Measurements from ENCODE around the gene CPNE9.

CPNE9 gene

GRCh38 chr3:9687514-9687913 lies 16.1 kb upstream of the CPNE9 start:
- no peak for DNase-seq

DNA sequence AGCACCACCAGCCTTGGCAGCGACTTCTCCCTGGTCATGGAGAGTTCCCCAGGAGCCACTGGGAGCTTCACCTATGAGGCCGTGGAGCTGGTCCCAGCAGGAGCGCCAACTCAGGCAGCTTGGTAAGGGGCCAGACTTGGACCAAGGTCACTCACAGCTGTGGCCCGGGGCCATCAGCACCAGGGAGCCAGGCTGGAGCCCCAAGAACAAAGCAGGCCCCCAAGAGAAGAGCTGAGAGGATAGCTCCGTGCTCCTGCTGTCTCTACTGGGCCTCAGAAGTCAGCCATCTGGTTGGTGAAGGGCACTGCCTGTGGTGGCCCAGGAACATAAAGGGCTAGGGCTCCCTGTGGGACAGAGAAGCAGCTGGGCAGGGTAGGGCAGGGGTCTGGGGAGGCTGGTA lies 14.7 kb upstream of the CPNE9 start:
- DNase-seq, result no peak

- DNase-seq, result no peak
Observed at GRCh38 chr3:9689757-9690156, 13.9 kb upstream of the CPNE9 start.

- peak in 2 of 3 donors; percentile 20 to 36 for DNase-seq
Observed at GRCh38 chr3:9690451-9691450, 12.9 kb upstream of the CPNE9 start.

GRCh38 chr3:9691636-9692035 lies 12.0 kb upstream of the CPNE9 start:
- no peak for DNase-seq

DNA sequence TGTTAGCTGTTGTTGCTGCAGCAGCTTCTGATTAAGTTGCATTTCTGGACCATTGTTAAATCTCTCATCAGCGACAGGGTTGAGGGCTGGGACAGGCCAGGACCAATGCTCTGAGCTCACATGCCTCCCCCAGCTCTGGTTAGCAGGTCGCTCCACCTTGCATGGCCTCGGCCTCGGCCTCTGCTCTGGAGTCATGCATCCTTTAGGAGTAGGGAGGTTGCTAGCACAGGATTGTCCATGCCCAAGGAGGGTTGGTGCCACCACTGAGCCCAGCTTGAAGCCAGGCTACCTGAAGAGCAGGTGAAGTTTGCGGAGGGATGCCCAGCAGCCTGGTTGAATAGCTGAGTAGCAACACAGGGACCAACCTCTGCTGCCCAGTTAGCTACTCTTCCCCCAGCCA lies 11.2 kb upstream of the CPNE9 start:
- DNase-seq, result no peak

- DNase-seq, result no peak
Observed at GRCh38 chr3:9695345-9695744, 8.3 kb upstream of the CPNE9 start.

- no peak for DNase-seq
Observed at GRCh38 chr3:9695746-9696145, 7.9 kb upstream of the CPNE9 start.

GRCh38 chr3:9696480-9697220 lies 7.0 kb upstream of the CPNE9 start:
- no peak for DNase-seq

- no peak for DNase-seq
Observed at GRCh38 chr3:9697892-9698291, 5.7 kb upstream of the CPNE9 start.

GRCh38 chr3:9698293-9698692 lies 5.3 kb upstream of the CPNE9 start:
- no peak for DNase-seq

DNA sequence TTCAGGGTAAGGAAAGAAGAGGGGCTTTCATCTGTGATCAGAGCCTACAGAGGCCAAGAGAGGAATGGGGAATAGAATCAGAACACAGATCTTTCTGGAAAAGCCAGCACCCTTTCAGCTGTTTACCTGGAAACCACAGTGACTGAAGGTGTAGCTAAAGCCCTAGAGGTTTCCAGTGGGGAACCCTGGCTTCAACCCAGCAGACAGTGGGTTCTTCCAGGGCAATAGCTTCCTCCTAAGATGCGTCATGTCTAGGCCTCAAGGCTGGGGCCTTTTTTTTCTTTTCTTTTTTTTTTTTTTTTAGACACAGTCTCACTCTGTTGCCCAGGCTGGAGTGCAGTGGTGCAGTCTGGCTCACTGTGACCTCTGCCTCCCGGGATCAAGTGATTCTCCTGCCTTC lies 3.1 kb upstream of the CPNE9 start:
- DNase-seq, result no peak

- DNase-seq, result no peak
Observed at GRCh38 chr3:9701006-9701405, 2.6 kb upstream of the CPNE9 start.

- DNase-seq, result no peak
Observed at GRCh38 chr3:9701711-9702110, 1.9 kb upstream of the CPNE9 start.

- DNase-seq, result no peak
Observed at GRCh38 chr3:9703240-9703639, 393 bp upstream of the CPNE9 start.

GRCh38 chr3:9704347-9705322 lies 1.0 kb downstream of the CPNE9 start:
- peak; percentile 28 to 58 (median 35) for DNase-seq

DNA sequence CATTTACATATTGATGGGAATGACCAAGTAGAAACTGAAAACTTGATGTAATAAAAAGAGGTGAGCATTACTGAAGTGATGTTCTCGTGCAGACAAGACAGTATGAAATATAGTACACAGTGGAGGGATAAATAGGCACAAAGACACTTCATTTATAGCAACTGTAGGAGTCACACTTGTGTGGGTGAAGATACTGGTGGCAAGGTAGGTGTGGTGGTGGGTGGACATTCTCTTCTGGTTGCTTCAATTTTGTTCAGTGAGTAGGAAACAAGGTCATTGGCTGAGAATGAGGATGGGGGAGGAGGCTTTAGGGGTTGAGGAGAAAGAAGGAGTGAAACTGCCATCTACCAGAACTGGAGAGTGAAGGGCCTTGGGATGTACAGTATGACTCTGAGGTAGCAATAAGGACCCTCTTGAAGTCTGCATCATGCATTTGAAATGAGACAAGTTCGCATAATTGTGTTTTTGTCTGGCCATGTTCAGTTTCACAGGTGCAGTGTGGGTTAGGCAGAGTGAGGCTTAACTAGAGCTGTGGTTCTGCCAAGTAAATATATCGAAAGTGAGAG lies 6.6 kb downstream of the CPNE9 start:
- DNase-seq, result no peak

DNA sequence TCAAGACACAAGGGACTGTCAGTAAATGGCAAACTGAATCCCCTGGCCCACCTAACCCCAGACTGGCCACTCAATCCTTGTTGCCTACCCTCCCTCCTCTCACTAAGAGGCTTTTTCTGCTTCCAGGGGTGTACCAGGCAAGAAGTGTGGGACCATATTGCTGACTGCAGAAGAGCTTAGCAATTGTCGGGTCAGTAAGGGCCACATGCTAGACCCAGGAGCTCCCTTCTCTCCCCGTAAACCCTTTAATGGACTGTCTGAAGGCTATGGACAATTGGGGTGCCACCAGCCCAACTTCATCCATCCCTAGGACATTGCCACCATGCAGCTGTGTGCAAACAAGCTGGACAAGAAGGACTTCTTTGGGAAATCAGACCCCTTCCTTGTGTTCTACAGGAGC lies 8.8 kb downstream of the CPNE9 start:
- no peak for DNase-seq

- no peak for DNase-seq
Observed at GRCh38 chr3:9713142-9713541, 9.5 kb downstream of the CPNE9 start.

GRCh38 chr3:9715136-9715535 lies 11.5 kb downstream of the CPNE9 start:
- DNase-seq, result peak in 2 of 3 donors; percentile 21 to 35

DNA sequence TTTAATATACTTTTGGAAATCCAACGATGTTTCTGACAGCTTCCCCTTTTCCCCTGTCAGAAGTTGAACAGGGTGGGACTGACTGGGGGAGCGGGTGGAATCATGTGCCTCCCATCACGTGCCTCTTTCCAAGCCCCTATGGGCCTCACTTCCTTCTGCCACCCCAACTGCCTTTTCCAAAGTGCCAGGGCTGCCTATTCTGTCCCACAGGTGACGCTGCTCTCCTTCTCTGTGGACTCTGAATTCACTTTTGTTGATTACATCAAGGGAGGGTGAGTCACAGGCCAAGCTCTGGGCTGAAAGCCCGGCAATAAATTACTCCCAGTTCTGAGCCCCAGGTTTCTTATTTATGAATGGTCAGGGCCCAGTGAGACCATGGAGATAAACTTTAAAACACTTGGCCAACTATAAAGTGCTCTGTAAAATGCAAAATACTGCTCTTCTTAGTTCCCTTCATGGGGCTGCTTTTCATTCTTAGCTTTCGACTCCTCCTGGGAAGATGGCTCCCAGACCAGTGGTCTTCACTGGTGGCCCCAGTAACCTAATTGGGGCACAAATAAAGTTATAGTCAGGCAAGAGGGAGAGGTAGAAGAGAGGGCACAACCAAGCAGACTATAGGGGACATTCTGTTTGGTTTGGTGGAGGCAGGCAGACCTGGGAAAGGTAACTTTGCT lies 12.3 kb downstream of the CPNE9 start:
- DNase-seq, result peak; percentile 93 to 96 (median 93)

Data from suppressor macrophage treated with lipopolysaccharide for 1 hour (primary cell).